H9 (cell line): Measurements from ENCODE around the gene LPO. TPM values are rescaled to one million over a fixed set of nuclear protein-coding genes. Genes with fewer than 3 reads are reported as not detected.

Experiments
- DNase-seq: peaks from one replicate; pipeline ENCODE4 v3.0.0-alpha.2; 2017
- H2AFZ ChIP-seq: one replicate; pipeline ENCODE4 v1.6.1; 2013; ENCODE audit warnings: mild to moderate bottlenecking, low read length, control low read depth, moderate library complexity
- H2AK5ac ChIP-seq: 2 replicates; pipeline ENCODE4 v1.6.1; 2013; ENCODE audit warnings: low read length, control low read depth, mixed read lengths; ENCODE audit not compliant: insufficient read length
- H2BK120ac ChIP-seq: one replicate; pipeline ENCODE4 v1.6.1; 2013; ENCODE audit warnings: low read depth, mild to moderate bottlenecking, low read length, control low read depth, inconsistent platforms; ENCODE audit not compliant: poor library complexity, severe bottlenecking
- H2BK12ac ChIP-seq: 2 replicates; pipeline ENCODE4 v1.6.1; 2013; ENCODE audit warnings: low read length, control low read depth, mixed read lengths, low read depth; ENCODE audit not compliant: insufficient read length
- H2BK15ac ChIP-seq: 2 replicates; pipeline ENCODE4 v1.6.1; 2013; ENCODE audit warnings: low read depth, low read length, control low read depth
- H2BK20ac ChIP-seq: one replicate; pipeline ENCODE4 v1.6.1; 2013; ENCODE audit warnings: low read depth, mild to moderate bottlenecking, low read length, control low read depth, inconsistent platforms; ENCODE audit not compliant: poor library complexity, severe bottlenecking
- H2BK5ac ChIP-seq: 2 replicates; pipeline ENCODE4 v1.6.1; 2013; ENCODE audit warnings: low read length, control low read depth, mixed read lengths; ENCODE audit not compliant: insufficient read length
- H3K14ac ChIP-seq: 2 replicates; pipeline ENCODE4 v1.6.1; 2013; ENCODE audit warnings: low read length, control low read depth; ENCODE audit not compliant: insufficient read depth
- H3K18ac ChIP-seq: 2 replicates; pipeline ENCODE4 v1.6.1; 2013; ENCODE audit warnings: low read depth, mild to moderate bottlenecking, mixed read lengths, low read length, control low read depth; ENCODE audit not compliant: insufficient read length
- H3K23ac ChIP-seq: 2 replicates; pipeline ENCODE4 v1.6.1; 2013; ENCODE audit warnings: low read length, control low read depth, mixed read lengths, low read depth; ENCODE audit not compliant: insufficient read length
- H3K23me2 ChIP-seq: 2 replicates; pipeline ENCODE4 v1.6.1; 2013; ENCODE audit warnings: low read depth, mild to moderate bottlenecking, mixed read lengths, low read length, control low read depth; ENCODE audit not compliant: insufficient read length, poor library complexity, severe bottlenecking
- H3K27ac ChIP-seq: 2 replicates; pipeline ENCODE4 v1.5.1; 2013; ENCODE audit warnings: low read length, control low read depth, mixed read lengths, low read depth; ENCODE audit not compliant: insufficient read length
- H3K27me3 ChIP-seq: 2 replicates; pipeline ENCODE4 v1.6.1; 2013; ENCODE audit warnings: low read length, control low read depth, inconsistent platforms; ENCODE audit not compliant: insufficient read depth
- H3K4ac ChIP-seq: 2 replicates; pipeline ENCODE4 v1.6.1; 2013; ENCODE audit warnings: low read depth, mild to moderate bottlenecking, control low read depth, inconsistent platforms, low read length, moderate library complexity
- H3K4me1 ChIP-seq: 2 replicates; pipeline ENCODE4 v1.6.1; 2013; ENCODE audit warnings: low read length, control low read depth, inconsistent platforms; ENCODE audit not compliant: insufficient read depth
- H3K4me2 ChIP-seq: 2 replicates; pipeline ENCODE4 v1.6.1; 2013; ENCODE audit warnings: low read length, control low read depth, mixed read lengths; ENCODE audit not compliant: insufficient read length, insufficient read depth
- H3K56ac ChIP-seq: 2 replicates; pipeline ENCODE4 v1.6.1; 2013; ENCODE audit warnings: low read depth, mild to moderate bottlenecking, mixed read lengths, low read length, control low read depth; ENCODE audit not compliant: insufficient read length
- H3K79me1 ChIP-seq: 2 replicates; pipeline ENCODE4 v1.6.1; 2013; ENCODE audit warnings: low read depth, mild to moderate bottlenecking, moderate library complexity, low read length, control low read depth, inconsistent platforms; ENCODE audit not compliant: insufficient read depth, poor library complexity, severe bottlenecking
- H3K79me2 ChIP-seq: 2 replicates; pipeline ENCODE4 v1.6.1; 2013; ENCODE audit warnings: low read length, control low read depth, inconsistent platforms; ENCODE audit not compliant: insufficient read depth
- H3K9ac ChIP-seq: 2 replicates; pipeline ENCODE4 v1.6.1; 2013; ENCODE audit warnings: low read length, control low read depth, mixed read lengths; ENCODE audit not compliant: insufficient read length; ENCODE audit errors: extremely low read depth
- H3K9me3 ChIP-seq: one replicate; pipeline ENCODE4 v1.6.1; 2013; ENCODE audit warnings: low read depth, low read length, inconsistent platforms; ENCODE audit not compliant: control insufficient read depth
- H3T11ph ChIP-seq: one replicate; pipeline ENCODE4 v1.6.1; 2013; ENCODE audit warnings: mild to moderate bottlenecking, low read length, control low read depth, inconsistent platforms
- H4K20me1 ChIP-seq: one replicate; pipeline ENCODE4 v1.6.1; 2013; ENCODE audit not compliant: control insufficient read depth, insufficient read length, insufficient read depth
- H4K5ac ChIP-seq: 2 replicates; pipeline ENCODE4 v1.6.1; 2013; ENCODE audit warnings: low read depth, mild to moderate bottlenecking, mixed read lengths, low read length, control low read depth; ENCODE audit not compliant: insufficient read length
- H4K8ac ChIP-seq: replicated peaks from 2 replicates; pipeline ENCODE4 v1.6.1; 2013; ENCODE audit warnings: low read length, control low read depth, mixed read lengths, low read depth; ENCODE audit not compliant: insufficient read length
- H4K91ac ChIP-seq: 2 replicates; pipeline ENCODE4 v1.6.1; 2013; ENCODE audit warnings: low read depth, mild to moderate bottlenecking, moderate library complexity, mixed read lengths, low read length, control low read depth; ENCODE audit not compliant: insufficient read length
- H3K27ac Mint-ChIP-seq, 3 experiments: 2 replicates in 2 of 3; 3 replicates in 1 of 3; pipeline ENCODE4 v1.8.0; 2020 to 2021; ENCODE audit warnings: mixed read lengths in 3 of 3, mild to moderate bottlenecking in 1 of 3, moderate library complexity in 1 of 3
- H3K27me3 Mint-ChIP-seq: 2 replicates; pipeline ENCODE4 v1.8.0; 2021; ENCODE audit warnings: low read depth, mild to moderate bottlenecking, moderate library complexity, mixed read lengths
- H3K36me3 Mint-ChIP-seq, 3 experiments: 2 replicates in 2 of 3; 3 replicates in 1 of 3; pipeline ENCODE4 v1.8.0; 2020 to 2021; ENCODE audit warnings: low read depth in 3 of 3, mixed read lengths in 3 of 3; ENCODE audit not compliant: insufficient read depth in 1 of 3
- H3K4me1 Mint-ChIP-seq, 2 experiments: 2 replicates each; pipeline ENCODE4 v1.8.0; 2020; ENCODE audit warnings: mixed read lengths in 2 of 2
- H3K4me3 Mint-ChIP-seq, 2 experiments: 2 replicates in 1 of 2; 3 replicates in 1 of 2; pipeline ENCODE4 v1.8.0; 2020 to 2021; ENCODE audit warnings: mild to moderate bottlenecking in 2 of 2, mixed read lengths in 2 of 2, moderate library complexity in 1 of 2
- H3K9me3 Mint-ChIP-seq, 2 experiments: 2 replicates in 1 of 2; 3 replicates in 1 of 2; pipeline ENCODE4 v1.8.0; 2020; ENCODE audit warnings: mild to moderate bottlenecking in 2 of 2, mixed read lengths in 2 of 2, moderate library complexity in 1 of 2
- WGBS: extraction: QIAGEN DNeasy Blood & Tissue Kit; methylation state at CpG from one replicate; pipeline ENCODE4 v1.1.7; 2013; ENCODE audit warnings: missing lambda C conversion rate, low lambda C conversion rate, mixed read lengths; ENCODE audit not compliant: insufficient read length; ENCODE audit errors: extremely low coverage; 5-methylcytosine and 5-hydroxymethylcytosine counted together
- total RNA-seq: library from RNA; stranded (reverse); gene quantifications from 2 replicates; pipeline ENCODE4 v1.2.1, GENCODE V29; 2021
- TF ChIP-seq, protein P1 (sequence below): fragments of 200-600 bp; sonication (generic); conservative IDR thresholded peaks from 3 replicates; pipeline ENCODE4 v1.8.0; 2021; ENCODE audit warnings: antibody characterized with exemption, mild to moderate bottlenecking

Gene LPO
- total RNA-seq, 1 experiment from 2014 or later, result 0.17 TPM

DNA sequence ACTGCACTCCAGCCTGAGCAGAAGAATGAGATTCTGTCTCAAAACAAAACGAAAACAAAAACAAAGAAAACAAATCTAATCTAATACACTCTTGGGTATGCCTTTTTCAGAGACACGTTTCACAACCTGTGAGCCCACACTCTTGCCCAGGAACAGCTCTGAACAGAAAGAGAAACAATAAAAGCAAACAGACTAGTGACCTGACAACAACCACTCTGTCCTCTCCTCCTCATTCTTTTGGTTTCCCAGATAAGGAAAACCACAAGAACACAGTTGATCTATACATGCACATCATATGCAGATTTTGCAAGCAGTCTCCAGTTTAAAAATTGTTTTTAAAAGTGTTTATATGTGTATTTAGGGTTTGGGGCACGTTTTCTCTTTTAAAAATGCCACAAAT is 20.6 kb upstream of the LPO start:
- H3K27me3 ChIP-seq, result no peaks in the 10 kb centered on the region
- H4K5ac ChIP-seq, result no peak overlapping the region
- H2BK5ac ChIP-seq, result no peak overlapping the region
- peaks cover 0 to 23% (median 18%) of the 10 kb centered on the region in 3 experiments; a peak in 5 of 7 replicates for H3K36me3 Mint-ChIP-seq
- TF ChIP-seq, protein P1, sequence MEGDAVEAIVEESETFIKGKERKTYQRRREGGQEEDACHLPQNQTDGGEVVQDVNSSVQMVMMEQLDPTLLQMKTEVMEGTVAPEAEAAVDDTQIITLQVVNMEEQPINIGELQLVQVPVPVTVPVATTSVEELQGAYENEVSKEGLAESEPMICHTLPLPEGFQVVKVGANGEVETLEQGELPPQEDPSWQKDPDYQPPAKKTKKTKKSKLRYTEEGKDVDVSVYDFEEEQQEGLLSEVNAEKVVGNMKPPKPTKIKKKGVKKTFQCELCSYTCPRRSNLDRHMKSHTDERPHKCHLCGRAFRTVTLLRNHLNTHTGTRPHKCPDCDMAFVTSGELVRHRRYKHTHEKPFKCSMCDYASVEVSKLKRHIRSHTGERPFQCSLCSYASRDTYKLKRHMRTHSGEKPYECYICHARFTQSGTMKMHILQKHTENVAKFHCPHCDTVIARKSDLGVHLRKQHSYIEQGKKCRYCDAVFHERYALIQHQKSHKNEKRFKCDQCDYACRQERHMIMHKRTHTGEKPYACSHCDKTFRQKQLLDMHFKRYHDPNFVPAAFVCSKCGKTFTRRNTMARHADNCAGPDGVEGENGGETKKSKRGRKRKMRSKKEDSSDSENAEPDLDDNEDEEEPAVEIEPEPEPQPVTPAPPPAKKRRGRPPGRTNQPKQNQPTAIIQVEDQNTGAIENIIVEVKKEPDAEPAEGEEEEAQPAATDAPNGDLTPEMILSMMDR, result no peak
- H3K27ac ChIP-seq, result no peak overlapping the region
- no peak overlapping the region for H2AK5ac ChIP-seq
- H3K23ac ChIP-seq, result no peak overlapping the region
- H2BK12ac ChIP-seq, result no peak overlapping the region
- H2AFZ ChIP-seq, result no peak overlapping the region
- H3K4me3 Mint-ChIP-seq, result peak overlapping the region; percentile 36 to 94
- no peak overlapping the region for H3T11ph ChIP-seq
- H3K9ac ChIP-seq, result no peak overlapping the region
- H3K18ac ChIP-seq, result no peak overlapping the region
- H2BK120ac ChIP-seq, result no peak overlapping the region
- H3K9me3 Mint-ChIP-seq, result no peaks in the 10 kb centered on the region; a peak in 2 of 5 replicates
- no CpG with 5 or more reads among the region's 3 CpGs for WGBS
- peaks cover 9 to 13% of the 10 kb centered on the region in 2 experiments for H3K4me1 Mint-ChIP-seq
- no peak overlapping the region for H3K27ac Mint-ChIP-seq
- H4K91ac ChIP-seq, result no peak overlapping the region
- no peak overlapping the region for H3K56ac ChIP-seq
- no peak for DNase-seq
- no peaks in the 10 kb centered on the region for H3K79me1 ChIP-seq
- no peaks in the 10 kb centered on the region for H3K79me2 ChIP-seq
- peaks cover 11% of the 10 kb centered on the region; the same call in 1 of the 2 replicates for H3K27me3 Mint-ChIP-seq
- H3K4me2 ChIP-seq, result no peak overlapping the region
- peaks cover 7% of the 10 kb centered on the region for H3K23me2 ChIP-seq
- H2BK20ac ChIP-seq, result no peak overlapping the region
- no peaks in the 10 kb centered on the region for H3K9me3 ChIP-seq
- no peak overlapping the region for H3K14ac ChIP-seq
- H3K4me1 ChIP-seq, result no peaks in the 10 kb centered on the region
- no peak overlapping the region for H4K8ac ChIP-seq
- no peak overlapping the region for H3K4ac ChIP-seq
- H4K20me1 ChIP-seq, result no peaks in the 10 kb centered on the region
- no peak overlapping the region for H2BK15ac ChIP-seq
